Activated naive CD4-positive, alpha-beta T cell treated with anti-CD3 and anti-CD28 coated beads, Interleukin-2, amount 10 ng/mL, durations not matched to agents 7 days and 5 days (primary cell): ENCODE data around the gene GMPPB.
A peak's percentile ranks its signal among the peaks of the same experiment; 100 is the strongest.
"Not testable (repeated sequence)": the region's sequence is repeated elsewhere in the genome, so short reads cannot be mapped to it uniquely, and the experiment has no call there.

Experiments used
- CTCF ChIA-PET: fragments of 350-600 bp; sonication (Branson Sonifier 250); formaldehyde crosslinking; loops from one replicate; lab custom pipeline; 2021; ENCODE audit warnings: antibody characterized with exemption; lab: Charles Lee
- DNase-seq: peaks from one replicate; pipeline ENCODE4 v3.0.0-alpha.2; 2020
- H3K27ac Mint-ChIP-seq: one replicate; pipeline ENCODE4 v1.8.0; 2021; ENCODE audit warnings: mild to moderate bottlenecking, moderate library complexity, mixed read lengths
- H3K27me3 Mint-ChIP-seq: one replicate; pipeline ENCODE4 v1.8.0; 2021; ENCODE audit warnings: mild to moderate bottlenecking, mixed read lengths
- H3K36me3 Mint-ChIP-seq: one replicate; pipeline ENCODE4 v1.8.0; 2021; ENCODE audit warnings: mixed read lengths
- H3K4me1 Mint-ChIP-seq: one replicate; pipeline ENCODE4 v1.8.0; 2021; ENCODE audit warnings: mixed read lengths
- H3K4me3 Mint-ChIP-seq: one replicate; pipeline ENCODE4 v1.8.0; 2021; ENCODE audit warnings: mild to moderate bottlenecking, moderate library complexity, mixed read lengths
- H3K9me3 Mint-ChIP-seq: one replicate; pipeline ENCODE4 v1.8.0; 2021; ENCODE audit warnings: mixed read lengths

The GMPPB gene

DNA sequence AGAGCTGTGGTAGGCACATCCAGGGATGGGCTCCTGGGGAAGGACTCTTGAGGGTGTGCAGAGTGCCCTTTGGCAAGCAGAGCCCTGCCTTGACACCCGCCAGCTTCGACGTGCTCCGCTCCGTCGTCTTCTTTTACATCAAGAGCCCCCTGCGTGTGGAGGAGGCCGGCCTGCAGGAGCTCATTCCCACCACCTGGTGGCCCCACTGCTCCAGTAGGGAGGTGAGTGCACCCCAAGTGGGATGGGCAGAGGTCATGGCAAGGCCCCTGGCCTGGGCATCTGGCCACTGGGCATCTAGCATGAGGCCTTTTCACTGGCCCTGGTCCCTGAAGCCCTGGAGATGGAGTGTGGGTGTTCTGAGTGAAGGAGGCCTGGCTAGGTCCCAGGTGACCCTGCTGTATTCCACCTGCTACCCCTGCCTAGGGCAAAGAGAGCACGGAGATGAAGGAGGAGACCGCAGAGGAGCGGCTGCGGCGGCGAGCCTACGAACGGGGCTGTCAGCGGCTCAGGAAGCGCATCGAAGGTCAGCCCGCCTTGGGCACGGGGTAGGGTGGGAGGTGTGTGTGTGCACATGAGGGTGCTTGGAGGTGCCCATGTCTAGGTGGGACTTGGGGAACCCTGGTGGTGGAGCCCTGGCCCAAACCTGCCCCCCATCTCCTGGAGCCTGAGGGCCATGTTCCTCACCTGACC lies 22.2 kb downstream of the GMPPB start:
- CTCF ChIA-PET: interaction anchor here (0.7 to 4.3 kb wide), 13 partner anchors 10 to 162 kb away, joined by 3 to 30 read pairs (median 3); partner anchors contain the start of genes AMIGO3 and GMPPB
- Mint-ChIP-seq H3K4me3 (no peak overlapping the region), H3K4me1 (no peaks in the 10 kb centered on the region), H3K27me3 (no peaks in the 10 kb centered on the region), H3K27ac (no peak overlapping the region), H3K9me3 (no peaks in the 10 kb centered on the region), H3K36me3 (peaks cover 12% of the 10 kb centered on the region)
- DNase-seq: peak; percentile 41

DNA sequence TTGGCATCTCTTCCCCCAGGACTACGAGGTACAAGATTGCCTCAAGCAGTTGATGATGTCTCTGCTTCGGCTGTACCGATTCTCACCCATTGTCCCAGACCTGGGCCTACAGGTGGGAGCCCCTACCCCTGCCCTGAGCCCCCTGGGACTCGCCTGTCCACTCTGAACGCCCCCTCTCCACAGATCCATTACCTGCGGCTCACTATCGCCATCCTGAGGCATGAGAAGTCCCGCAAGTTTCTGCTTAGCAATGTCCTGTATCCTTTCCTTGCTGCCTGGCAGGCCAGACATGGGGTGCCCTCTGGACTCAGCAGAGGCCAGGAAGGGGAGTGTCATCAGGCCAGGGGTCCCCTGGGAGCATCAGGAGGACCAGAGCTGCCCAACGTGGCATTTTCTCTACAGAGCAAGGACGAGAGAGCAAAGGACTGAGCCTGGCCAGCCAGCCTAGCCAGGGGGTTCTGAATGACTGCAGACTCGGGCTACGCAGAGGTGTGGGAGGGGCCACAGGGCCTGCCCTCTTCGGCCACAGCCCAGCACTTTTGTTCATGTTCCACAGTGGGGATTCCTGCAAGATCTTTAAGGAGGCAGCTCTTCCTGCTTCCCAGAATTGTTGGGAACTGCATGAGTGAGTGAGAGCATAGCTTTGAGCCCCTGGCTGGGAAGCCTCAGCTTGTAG lies 23.2 kb downstream of the GMPPB start:
- Mint-ChIP-seq H3K36me3 (peaks cover 12% of the 10 kb centered on the region), H3K27me3 (no peaks in the 10 kb centered on the region), H3K9me3 (no peaks in the 10 kb centered on the region), H3K27ac (no peak overlapping the region), H3K4me1 (no peaks in the 10 kb centered on the region), H3K4me3 (no peak overlapping the region)
- CTCF ChIA-PET: interaction anchor here (0.7 to 4.3 kb wide), 10 partner anchors 11 to 162 kb away, joined by 3 to 30 read pairs (median 6); partner anchors contain the start of gene AMIGO3
- no peak for DNase-seq

DNA sequence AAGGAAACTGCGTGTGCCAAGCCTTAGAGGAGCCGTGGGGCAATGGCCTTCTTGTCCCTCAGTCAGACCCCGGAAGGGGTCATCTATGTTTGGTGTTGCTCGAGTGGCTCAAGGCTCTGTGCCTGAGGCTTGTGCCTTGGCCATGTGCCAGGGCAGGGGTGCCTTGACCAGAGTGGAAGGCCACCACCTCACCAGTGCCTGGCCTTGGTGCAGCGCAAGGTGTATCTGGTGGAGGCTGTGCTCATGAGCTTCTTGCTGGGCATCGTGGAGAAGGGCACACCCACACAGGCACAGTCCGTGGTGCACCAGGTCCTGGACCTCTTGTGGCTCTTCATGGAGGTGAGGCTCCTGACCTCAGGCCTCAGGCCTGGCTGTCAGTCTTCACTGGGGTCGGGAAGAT lies 23.7 kb downstream of the GMPPB start:
- Mint-ChIP-seq H3K36me3 (peaks cover 12% of the 10 kb centered on the region), H3K9me3 (no peaks in the 10 kb centered on the region)
- CTCF ChIA-PET: interaction anchor here (0.7 to 2.0 kb wide), 3 partner anchors 138 to 160 kb away, joined by 3 to 12 read pairs (median 3); no protein-coding TSS in a partner anchor

DNA sequence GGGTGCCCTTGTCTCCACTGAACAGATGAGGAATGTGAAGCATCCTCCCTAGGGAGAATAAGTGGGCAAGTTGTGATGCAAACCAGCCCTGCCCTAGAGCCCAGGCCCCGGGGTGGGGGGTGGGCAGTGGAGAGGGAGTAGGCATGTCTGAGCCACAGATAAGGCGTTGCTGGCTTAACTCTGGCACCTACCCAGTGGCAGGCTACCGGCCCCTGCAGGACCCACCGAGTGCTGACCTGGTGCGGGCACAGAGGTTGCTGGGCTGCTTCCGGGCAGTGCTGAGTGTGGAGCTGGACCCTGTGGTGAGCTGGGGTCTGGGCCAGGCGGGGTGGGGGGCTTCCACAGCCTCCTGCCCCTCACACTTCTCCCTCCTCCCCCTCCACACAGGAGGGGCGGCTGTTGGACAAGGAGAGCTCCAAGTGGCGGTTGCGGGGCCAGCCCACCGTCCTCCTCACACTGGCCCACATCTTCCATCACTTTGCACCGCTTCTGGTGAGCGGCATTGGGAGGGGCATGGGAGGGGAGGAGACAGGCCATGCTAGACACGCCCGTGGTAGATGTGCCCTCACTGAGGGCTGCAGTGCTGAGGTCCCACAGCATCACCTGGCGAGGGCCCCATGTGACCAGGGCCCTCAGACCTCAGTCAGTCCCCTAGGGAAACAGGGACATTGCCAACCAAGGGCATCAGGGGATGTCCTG lies 24.3 kb downstream of the GMPPB start:
- Mint-ChIP-seq H3K36me3 (peaks cover 12% of the 10 kb centered on the region), H3K4me1 (no peaks in the 10 kb centered on the region), H3K27me3 (no peaks in the 10 kb centered on the region), H3K27ac (no peak overlapping the region), H3K4me3 (no peak overlapping the region), H3K9me3 (no peaks in the 10 kb centered on the region)
- DNase-seq: no peak
- CTCF ChIA-PET: interaction anchor here (0.7 to 2.0 kb wide), 2 partner anchors 139 to 160 kb away, joined by 3 to 12 read pairs; no protein-coding TSS in a partner anchor

More for the DNA sequence above, 23.7 kb downstream of the GMPPB start:
- Mint-ChIP-seq H3K4me3 (no peak overlapping the region), H3K27ac (no peak overlapping the region), H3K27me3 (no peaks in the 10 kb centered on the region), H3K4me1 (no peaks in the 10 kb centered on the region)
- no peak for DNase-seq

DNA sequence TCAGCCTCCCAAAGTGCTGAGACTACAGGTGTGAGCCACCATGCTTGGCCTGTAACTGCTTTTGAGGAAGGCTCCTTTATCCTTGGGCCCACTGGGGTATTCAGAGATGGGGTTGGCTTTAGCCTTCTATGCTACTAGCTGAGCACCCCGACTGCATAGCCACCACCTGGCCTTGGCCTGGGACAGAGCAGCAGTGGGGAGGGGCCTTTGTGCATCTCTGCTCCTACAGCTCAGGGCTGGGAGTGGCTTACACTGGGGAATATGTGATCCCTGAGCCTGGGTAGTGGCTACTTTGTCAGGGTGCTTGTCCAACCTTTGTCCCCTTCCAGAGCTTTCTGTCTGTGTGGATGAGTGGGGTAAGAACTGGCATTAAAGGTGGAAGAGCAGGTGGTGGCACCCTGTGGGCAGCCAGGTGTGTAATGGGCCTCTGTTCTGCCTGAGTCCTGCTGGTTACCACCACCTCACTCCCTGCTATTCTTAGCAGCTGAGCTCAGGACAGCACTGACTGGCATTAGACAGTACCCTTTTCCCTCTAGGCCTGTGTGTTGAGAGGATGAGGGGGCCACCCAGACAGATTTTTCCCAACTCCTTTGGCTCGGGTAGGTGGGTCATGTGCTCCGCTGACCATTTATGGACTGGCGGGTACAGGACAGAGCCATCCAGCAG lies 28.3 kb downstream of the GMPPB start:
- H3K4me3 Mint-ChIP-seq, H3K36me3 Mint-ChIP-seq, H3K9me3 Mint-ChIP-seq, H3K27ac Mint-ChIP-seq, H3K27me3 Mint-ChIP-seq, CTCF ChIA-PET, DNase-seq: not testable (repeated sequence)
- peaks cover 16% of the 10 kb centered on the region for H3K4me1 Mint-ChIP-seq

DNA sequence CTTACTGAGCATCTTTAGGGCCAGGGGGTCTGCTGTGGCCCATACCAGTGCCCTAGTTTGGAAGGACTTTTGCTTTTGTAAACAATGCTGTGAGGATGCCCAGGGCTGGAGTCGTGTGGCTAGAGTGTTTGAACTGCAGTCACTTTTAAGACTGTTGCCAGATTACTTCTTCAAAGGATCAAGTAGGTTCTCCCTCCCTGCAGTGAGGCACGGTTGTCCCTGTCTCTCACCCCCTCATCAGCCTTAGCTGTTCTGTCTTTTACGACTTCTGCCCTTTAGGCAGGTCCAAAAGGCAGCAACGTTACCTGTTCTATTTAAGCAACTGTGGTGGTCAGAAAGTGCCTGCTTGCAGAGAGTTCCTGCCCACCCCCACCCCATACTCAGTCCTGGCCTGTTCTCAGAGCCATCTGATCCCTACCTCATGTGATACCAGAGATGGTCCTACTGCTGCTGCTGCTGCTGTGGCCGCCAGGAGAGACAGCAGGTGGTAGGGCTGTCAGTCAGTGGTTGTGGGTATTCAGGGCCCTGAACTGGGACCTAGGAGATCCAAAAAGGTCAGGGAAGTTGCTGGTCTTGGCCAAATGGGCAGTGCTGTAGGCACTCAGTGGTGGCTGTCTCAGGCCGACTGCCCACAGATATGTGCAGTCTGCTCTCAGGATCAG lies 29.2 kb downstream of the GMPPB start:
- H3K27ac Mint-ChIP-seq, CTCF ChIA-PET, H3K36me3 Mint-ChIP-seq, H3K27me3 Mint-ChIP-seq, DNase-seq, H3K4me3 Mint-ChIP-seq, H3K9me3 Mint-ChIP-seq: not testable (repeated sequence)
- peaks cover 25% of the 10 kb centered on the region for H3K4me1 Mint-ChIP-seq

DNA sequence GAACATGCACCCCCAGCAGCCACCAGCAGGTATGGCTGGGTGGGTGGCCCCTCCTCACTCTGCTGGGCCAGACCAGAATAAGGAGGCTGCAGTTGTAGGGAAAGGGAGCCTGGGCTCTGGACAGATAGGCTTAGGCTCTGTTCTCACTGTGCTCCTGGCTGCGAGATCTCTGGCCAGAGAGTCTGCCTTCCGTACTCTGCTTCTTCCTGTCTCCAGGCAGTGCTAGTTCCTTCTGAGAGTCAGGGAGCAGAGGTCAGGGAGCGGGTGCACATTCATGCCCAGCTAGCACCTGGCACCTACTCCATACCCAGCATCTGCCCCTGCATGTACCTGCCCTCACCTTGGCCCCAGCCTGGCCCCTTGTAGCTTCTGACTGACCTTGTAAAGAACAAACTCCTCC lies 32.3 kb downstream of the GMPPB start:
- H3K4me1 Mint-ChIP-seq: peaks cover 43% of the 10 kb centered on the region
- not testable (repeated sequence) for DNase-seq, H3K36me3 Mint-ChIP-seq, H3K9me3 Mint-ChIP-seq, H3K27ac Mint-ChIP-seq
- H3K27me3 Mint-ChIP-seq: peaks cover 23% of the 10 kb centered on the region
- CTCF ChIA-PET: interaction anchor here (1.6 kb wide), 1 partner anchor 152 kb away, joined by 6 read pairs; no protein-coding TSS in a partner anchor
- peak overlapping the region; percentile 97 for H3K4me3 Mint-ChIP-seq

DNA sequence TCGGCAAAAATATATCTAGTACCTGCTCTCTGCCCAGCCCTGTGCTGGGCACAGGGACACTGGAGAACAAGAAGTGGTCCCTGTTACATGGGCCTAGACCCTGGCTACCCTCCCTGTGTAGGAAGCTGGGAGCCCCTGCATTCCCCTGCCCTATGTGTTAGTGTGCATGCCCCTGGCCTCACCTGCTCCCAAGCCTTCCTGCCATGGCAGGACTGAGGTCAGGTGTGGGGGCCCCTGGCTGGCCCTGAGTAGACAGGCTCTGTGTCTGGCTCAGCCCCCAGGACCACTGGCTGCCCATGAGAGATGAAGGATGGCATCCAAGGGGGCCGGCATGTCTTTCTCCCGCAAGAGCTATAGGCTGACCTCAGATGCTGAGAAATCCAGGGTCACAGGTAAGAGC lies 32.9 kb downstream of the GMPPB start:
- DNase-seq, H3K36me3 Mint-ChIP-seq, H3K9me3 Mint-ChIP-seq, H3K27ac Mint-ChIP-seq: not testable (repeated sequence)
- Mint-ChIP-seq H3K27me3 (peaks cover 30% of the 10 kb centered on the region), H3K4me1 (peaks cover 43% of the 10 kb centered on the region), H3K4me3 (peak overlapping the region; percentile 97)
- CTCF ChIA-PET: interaction anchor here (1.6 kb wide), 1 partner anchor 151 kb away, joined by 6 read pairs; no protein-coding TSS in a partner anchor

DNA sequence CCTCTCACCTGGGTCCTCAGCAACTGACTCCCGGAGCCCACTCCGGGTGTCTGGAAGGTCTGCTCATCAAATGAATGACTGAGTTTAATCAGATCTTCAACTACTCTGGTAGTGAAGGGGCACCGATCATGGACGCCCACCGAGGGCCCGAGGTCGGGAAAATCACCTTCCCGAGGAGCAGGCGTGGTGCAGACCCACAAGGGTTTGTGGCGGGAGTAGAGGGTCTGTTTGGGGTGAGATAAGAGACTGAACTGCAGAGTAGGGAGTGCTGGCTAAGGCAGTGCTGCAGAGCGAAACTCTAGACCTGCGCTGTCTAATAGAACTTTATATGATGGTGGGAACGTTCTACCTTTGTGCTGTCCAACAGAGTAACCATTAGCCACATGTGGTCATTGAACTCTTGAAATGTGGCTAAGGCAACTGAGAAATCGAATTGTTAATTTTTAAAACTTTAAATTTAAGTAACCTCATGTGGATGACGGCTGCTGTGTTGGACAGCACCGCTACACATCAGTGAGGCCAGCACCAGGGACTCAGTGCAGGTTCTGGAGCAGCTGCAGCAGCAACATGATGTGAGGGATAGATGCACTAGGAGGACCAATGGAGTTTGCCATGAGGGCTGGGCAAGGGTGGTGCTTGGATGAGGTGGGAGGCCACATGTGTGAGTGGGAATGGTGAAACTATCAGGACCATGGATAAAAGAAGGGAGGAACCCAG lies 33.7 kb downstream of the GMPPB start:
- Mint-ChIP-seq H3K27ac (peak overlapping the region; percentile 89), H3K27me3 (peaks cover 37% of the 10 kb centered on the region), H3K4me3 (peak overlapping the region; percentile 97), H3K4me1 (peaks cover 46% of the 10 kb centered on the region)
- not testable (repeated sequence) for DNase-seq, H3K36me3 Mint-ChIP-seq, H3K9me3 Mint-ChIP-seq
- CTCF ChIA-PET: interaction anchor here (1.6 kb wide), 1 partner anchor 150 kb away, joined by 6 read pairs; no protein-coding TSS in a partner anchor

DNA sequence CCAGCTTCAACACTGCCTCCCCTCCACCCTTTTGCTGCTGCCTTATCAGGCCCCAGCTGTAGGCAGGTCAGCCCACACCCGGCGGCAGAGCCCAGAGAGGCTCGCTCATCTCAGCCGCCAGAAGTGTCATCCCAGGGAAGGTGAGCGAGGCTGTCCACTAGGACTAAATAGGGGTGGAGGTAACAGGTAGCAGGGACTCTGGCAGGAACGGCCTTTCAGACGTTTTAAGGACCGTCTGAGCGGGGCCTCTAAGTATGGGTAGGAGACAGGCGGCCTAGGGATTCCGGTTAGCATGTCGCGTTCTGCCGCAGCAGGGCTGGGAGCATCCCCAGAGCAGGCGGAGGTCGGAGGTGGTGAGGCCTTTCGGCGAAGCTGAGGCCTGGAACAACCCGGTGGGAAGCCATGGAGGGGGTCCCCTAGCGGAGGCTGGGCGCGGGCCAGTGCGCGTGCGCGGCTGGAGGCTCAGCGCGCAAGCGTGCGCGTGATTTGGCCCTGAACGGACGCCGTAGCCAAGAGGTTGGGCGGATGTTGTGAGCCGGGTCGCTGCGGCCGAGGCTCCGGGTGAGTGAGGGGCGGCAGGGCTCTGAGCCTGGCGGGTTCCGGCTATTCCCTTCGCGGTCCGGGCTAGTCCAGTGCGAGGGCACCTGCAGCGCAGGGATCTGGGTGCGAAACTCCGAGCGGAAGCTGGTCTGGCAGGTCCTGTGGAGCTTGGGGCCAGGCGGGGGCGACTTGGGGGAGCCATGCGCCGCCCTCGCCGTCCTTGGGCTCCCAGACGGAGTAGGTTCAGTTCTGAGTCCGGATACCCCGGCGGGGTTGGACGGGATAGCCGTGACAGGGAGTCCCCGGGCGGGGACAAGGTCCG lies 34.5 kb downstream of the GMPPB start, which contains the start of the genes MST1 and RNF123:
Gene MST1, minus strand, starts transcription at position 429 of the 862 bp plus-strand sequence. CDS start 783 bp downstream, outside the sequence.
Gene RNF123, plus strand, starts transcription at position 512 of the 862 bp plus-strand sequence. CDS start 1,609 bp downstream, outside the sequence.
- H3K27me3 Mint-ChIP-seq: peaks cover 45% of the 10 kb centered on the region
- no peaks in the 10 kb centered on the region for H3K9me3 Mint-ChIP-seq
- peaks cover 5% of the 10 kb centered on the region for H3K36me3 Mint-ChIP-seq
- H3K27ac Mint-ChIP-seq: peak within 1 kb of the TSS; percentile 89
- H3K4me1 Mint-ChIP-seq: peaks cover 46% of the 10 kb centered on the region
- H3K4me3 Mint-ChIP-seq: peak within 1 kb of the TSS; percentile 97
- DNase-seq: peak; percentile 94
- CTCF ChIA-PET: no interaction called here

DNA sequence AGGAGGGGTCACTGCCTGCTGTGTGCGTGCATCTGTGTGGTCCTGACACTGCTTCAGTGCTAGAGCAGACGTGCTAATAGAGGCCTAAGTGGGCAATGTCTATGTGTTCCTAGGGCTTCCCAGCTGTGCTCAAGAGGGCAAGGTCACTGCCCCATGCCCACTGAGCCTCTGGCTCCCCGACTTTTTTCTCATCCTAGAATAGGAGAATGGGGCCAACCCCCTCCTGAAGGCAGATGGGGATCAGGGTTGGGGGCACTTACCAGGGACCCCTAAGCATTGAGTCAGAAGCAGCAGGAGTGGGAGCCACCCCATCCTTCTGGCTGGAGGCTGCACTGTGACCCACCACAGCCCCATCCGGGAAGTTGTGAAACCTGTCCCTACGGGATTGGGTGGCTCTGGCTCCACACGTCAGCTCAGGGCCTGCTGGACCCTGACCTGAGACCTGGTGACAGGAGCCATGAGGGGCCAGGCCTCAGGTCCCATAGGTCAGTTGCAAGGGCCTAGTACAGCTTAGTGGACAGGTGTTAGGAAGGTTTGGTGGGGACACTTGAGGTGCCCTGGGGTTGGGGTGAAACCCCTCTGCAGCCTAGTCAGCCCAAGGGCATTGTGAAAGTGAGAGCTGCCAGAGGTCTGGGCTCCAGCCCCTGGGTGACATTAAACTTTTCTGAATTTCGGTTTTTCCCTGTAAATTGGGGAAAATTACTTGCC lies 35.3 kb downstream of the GMPPB start:
- peak overlapping the region; percentile 97 for H3K4me3 Mint-ChIP-seq
- H3K36me3 Mint-ChIP-seq, CTCF ChIA-PET, H3K9me3 Mint-ChIP-seq, DNase-seq: not testable (repeated sequence)
- H3K27me3 Mint-ChIP-seq: peaks cover 45% of the 10 kb centered on the region
- peaks cover 46% of the 10 kb centered on the region for H3K4me1 Mint-ChIP-seq
- peak overlapping the region; percentile 89 for H3K27ac Mint-ChIP-seq
